Thoracic aorta (tissue), 2 donors: Measurements from ENCODE around the gene GRB10. TPM values are rescaled to one million over a fixed set of nuclear protein-coding genes. Genes with fewer than 3 reads are reported as not detected.

Experiments
- ATAC-seq: fragments of 150-250 bp; one replicate; pipeline ENCODE4 v1.8.0; 2017; ENCODE audit warnings: low read depth; ENCODE audit not compliant: insufficient number of reproducible peaks, low FRiP score
- DNase-seq: peaks from one replicate; pipeline ENCODE4 v3.0.0-alpha.2; 2020; ENCODE audit warnings: low spot score
- H3K27ac ChIP-seq, 2 donors: fragments of 200-600 bp; sonication (generic); 1 replicate in 1 of 2; 2 replicates in 1 of 2; pipeline ENCODE4 v1.5.1; 2016; ENCODE audit warnings: mild to moderate bottlenecking in 2 of 2, moderate library complexity in 2 of 2
- H3K27me3 ChIP-seq: fragments of 200-600 bp; sonication (generic); replicated peaks from 2 replicates; pipeline ENCODE4 v1.6.0; 2016; ENCODE audit warnings: mild to moderate bottlenecking; ENCODE audit not compliant: insufficient read depth
- H3K36me3 ChIP-seq: fragments of 200-600 bp; sonication (generic); one replicate; pipeline ENCODE4 v1.5.1; 2016
- H3K4me1 ChIP-seq, 2 donors: fragments of 200-600 bp; sonication (generic); 1 replicate in 1 of 2; 2 replicates in 1 of 2; pipeline versions ENCODE4 v1.5.1 to v1.6.0; 2016; ENCODE audit warnings: low read depth in 2 of 2, mild to moderate bottlenecking in 1 of 2; ENCODE audit not compliant: control insufficient read depth in 1 of 2
- H3K4me3 ChIP-seq: fragments of 200-600 bp; sonication (generic); 2 replicates; pipeline ENCODE4 v1.5.1; 2016; ENCODE audit warnings: mild to moderate bottlenecking
- H3K9me3 ChIP-seq: fragments of 200-600 bp; sonication (generic); 2 replicates; pipeline ENCODE4 v1.5.1; 2016
- CTCF ChIP-seq: fragments of 200-600 bp; sonication (generic); IDR thresholded peaks from one replicate; pipeline ENCODE4 v1.5.1; 2019; ENCODE audit warnings: antibody characterized with exemption
- total RNA-seq, 2 donors: library from RNA; depleted of rRNA; stranded (reverse); fragments of >200 nt; gene quantifications; one replicate each; pipeline versions ENCODE4 v1.1.0 to v1.2.3, GENCODE V29; 2016

Gene GRB10
- total RNA-seq, 2 donors from 2014 or later: 59.2 to 104 TPM

DNA sequence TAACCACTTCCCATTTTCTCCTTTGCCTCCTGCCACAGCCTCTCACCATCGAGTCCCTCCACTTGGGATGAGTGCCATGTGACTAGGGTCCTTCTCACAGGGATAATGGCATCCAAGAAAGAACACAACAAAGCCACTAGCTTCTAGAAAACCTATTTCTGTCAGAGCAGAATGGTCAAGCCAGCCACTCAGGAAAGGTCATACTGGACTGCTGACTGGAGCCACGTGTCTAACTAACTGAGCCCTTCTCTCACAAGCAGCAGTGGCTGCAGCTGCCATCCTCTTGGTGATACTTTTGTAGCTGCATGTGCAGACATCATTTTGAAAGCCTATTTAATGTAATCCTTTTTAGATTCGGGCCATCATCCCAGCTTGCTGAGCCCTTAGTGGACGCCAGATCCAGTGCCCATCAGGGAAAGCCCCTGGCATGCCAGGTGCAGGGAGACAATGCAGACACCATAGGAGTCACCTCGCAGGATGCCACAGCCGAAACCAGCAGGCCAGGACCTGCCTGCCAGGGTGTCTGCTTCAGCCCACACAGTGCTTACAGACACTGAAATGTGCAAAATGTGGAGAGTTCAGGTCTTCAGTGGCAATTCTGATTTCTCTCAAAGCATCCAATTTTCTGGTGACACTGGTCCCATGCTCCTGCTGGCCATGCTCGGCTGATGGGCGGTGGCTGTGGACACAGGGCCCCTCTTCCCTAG, 119.1 kb downstream of the GRB10 start:
- Histone ChIP-seq H3K4me3 (no peak overlapping the region), H3K4me1 (peaks cover 56 to 77% of the 10 kb centered on the region in 2 donors), H3K27ac (no peak overlapping the region), H3K27me3 (no peaks in the 10 kb centered on the region), H3K36me3 (no peaks in the 10 kb centered on the region), H3K9me3 (no peaks in the 10 kb centered on the region)
- TF ChIP-seq CTCF: no peak
- no peak for ATAC-seq
- no peak for DNase-seq

- H3K9me3 ChIP-seq: no peaks in the 10 kb centered on the region
- no peak overlapping the region for H3K27ac ChIP-seq
- no peak overlapping the region for H3K4me3 ChIP-seq
- ATAC-seq (no peak), DNase-seq (no peak)
- H3K36me3 ChIP-seq: no peaks in the 10 kb centered on the region
- peaks cover 60 to 77% of the 10 kb centered on the region in 2 donors for H3K4me1 ChIP-seq
- no peak for TF ChIP-seq CTCF
- H3K27me3 ChIP-seq: no peaks in the 10 kb centered on the region
Measured at GRCh38 chr7:50662996-50663395, 119.7 kb downstream of the GRB10 start.

- no peak overlapping the region for H3K4me3 ChIP-seq
- H3K36me3 ChIP-seq: no peaks in the 10 kb centered on the region
- no peak for ATAC-seq
- no peak for TF ChIP-seq CTCF
- no peaks in the 10 kb centered on the region for H3K9me3 ChIP-seq
- no peaks in the 10 kb centered on the region for H3K27me3 ChIP-seq
- peaks cover 60 to 73% of the 10 kb centered on the region in 2 donors for H3K4me1 ChIP-seq
- H3K27ac ChIP-seq: no peak overlapping the region
- DNase-seq: no peak
Measured at GRCh38 chr7:50662041-50662694, 120.5 kb downstream of the GRB10 start.

DNA sequence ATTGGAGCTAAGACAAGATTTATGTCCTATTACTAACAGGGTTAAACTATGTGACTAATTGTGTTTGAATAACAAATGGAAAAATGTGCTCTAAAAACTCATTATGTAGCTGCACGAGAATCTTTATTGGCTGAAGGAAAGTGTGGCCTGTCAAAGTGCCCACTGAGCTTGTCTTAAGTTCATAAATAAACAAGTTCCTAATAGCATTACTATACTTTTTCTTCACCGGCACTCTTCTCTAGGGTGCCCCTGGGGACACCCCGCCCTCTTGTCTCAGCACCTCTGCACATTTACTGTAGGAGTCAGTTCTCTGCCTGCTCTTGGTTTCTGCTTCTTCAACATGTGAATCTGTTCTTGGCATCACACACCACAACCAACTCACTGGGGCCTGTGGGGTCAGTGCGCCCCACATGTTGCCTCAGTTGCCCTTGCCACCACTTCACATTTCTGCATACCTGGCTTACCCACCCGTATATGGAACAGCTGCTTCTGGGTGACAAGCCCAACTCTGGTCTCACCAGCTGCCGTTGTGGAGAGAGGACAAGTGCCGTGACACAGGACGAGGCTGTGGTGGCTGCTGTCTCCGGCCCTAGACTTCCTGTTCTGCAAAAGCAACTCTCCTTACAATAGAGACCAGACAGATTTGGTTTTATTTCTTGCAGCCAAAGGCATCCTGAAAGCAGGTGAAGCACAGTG, 121.2 kb downstream of the GRB10 start:
- H3K9me3 ChIP-seq: no peaks in the 10 kb centered on the region
- no peak for TF ChIP-seq CTCF
- H3K36me3 ChIP-seq: no peaks in the 10 kb centered on the region
- H3K4me1 ChIP-seq: peaks cover 63 to 73% of the 10 kb centered on the region in 2 donors
- H3K27me3 ChIP-seq: no peaks in the 10 kb centered on the region
- no peak overlapping the region for H3K27ac ChIP-seq
- ATAC-seq (no peak), DNase-seq (no peak)
- no peak overlapping the region for H3K4me3 ChIP-seq

- Histone ChIP-seq H3K4me1 (peaks cover 63 to 73% of the 10 kb centered on the region in 2 donors), H3K36me3 (no peaks in the 10 kb centered on the region), H3K9me3 (no peaks in the 10 kb centered on the region), H3K27me3 (no peaks in the 10 kb centered on the region), H3K4me3 (no peak overlapping the region), H3K27ac (no peak overlapping the region)
- ATAC-seq: no peak
- DNase-seq: no peak
- no peak for TF ChIP-seq CTCF
Measured at GRCh38 chr7:50660830-50661175, 121.9 kb downstream of the GRB10 start.
